ENCODE measurements around the gene LRMDA. TPM values are rescaled to one million over a fixed set of nuclear protein-coding genes. Genes with fewer than 3 reads are reported as not detected.

Gene LRMDA
- total RNA-seq, 1 donor from 2014 or later, result 7.3 TPM

- Histone ChIP-seq H3K9ac (ENCODE audit: low read depth in 1 of 3, low read length in 3 of 3) (no peak overlapping the region), H3K27ac (ENCODE audit: low read depth, low read length) (no peak overlapping the region), H3K4me3 (ENCODE audit: low read length in 3 of 3) (no peak overlapping the region), H3K9me3 (ENCODE audit: control insufficient read depth in 3 of 3, low read length in 3 of 3) (no peaks in the 10 kb centered on the region), H3K36me3 (ENCODE audit: control insufficient read depth in 3 of 3, insufficient read depth in 3 of 3, low read length in 3 of 3) (no peaks in the 10 kb centered on the region), H3K27me3 (ENCODE audit: control insufficient read depth in 3 of 3, insufficient read depth in 3 of 3, low read length in 3 of 3) (no peaks in the 10 kb centered on the region), H3K4me1 (ENCODE audit: control insufficient read depth in 3 of 3, insufficient read depth in 3 of 3, low read length in 3 of 3) (no peaks in the 10 kb centered on the region)
Observed at GRCh38 chr10:75525067-75525466, 93.6 kb downstream of the LRMDA start.

- H3K4me1 ChIP-seq (ENCODE audit: control insufficient read depth in 3 of 3, insufficient read depth in 3 of 3, low read length in 3 of 3), result peaks cover 0 to 3% (median 0%) of the 10 kb centered on the region in 3 donors
- no peaks in the 10 kb centered on the region for H3K9me3 ChIP-seq (ENCODE audit: control insufficient read depth in 3 of 3, low read length in 3 of 3)
- no peak overlapping the region for H3K9ac ChIP-seq (ENCODE audit: low read depth in 1 of 3, low read length in 3 of 3)
- H3K27me3 ChIP-seq (ENCODE audit: control insufficient read depth in 3 of 3, insufficient read depth in 3 of 3, low read length in 3 of 3), result no peaks in the 10 kb centered on the region
- H3K27ac ChIP-seq (ENCODE audit: low read depth, low read length), result no peak overlapping the region
- H3K4me3 ChIP-seq (ENCODE audit: low read length in 3 of 3), result no peak overlapping the region
- H3K36me3 ChIP-seq (ENCODE audit: control insufficient read depth in 3 of 3, insufficient read depth in 3 of 3, low read length in 3 of 3), result no peaks in the 10 kb centered on the region
Observed at GRCh38 chr10:75525646-75526045, 94.2 kb downstream of the LRMDA start.

- peaks cover 0 to 3% (median 0%) of the 10 kb centered on the region in 3 donors for H3K4me1 ChIP-seq (ENCODE audit: control insufficient read depth in 3 of 3, insufficient read depth in 3 of 3, low read length in 3 of 3)
- no peaks in the 10 kb centered on the region for H3K36me3 ChIP-seq (ENCODE audit: control insufficient read depth in 3 of 3, insufficient read depth in 3 of 3, low read length in 3 of 3)
- H3K4me3 ChIP-seq (ENCODE audit: low read length in 3 of 3), result no peak overlapping the region
- H3K9ac ChIP-seq (ENCODE audit: low read depth in 1 of 3, low read length in 3 of 3), result no peak overlapping the region
- no peaks in the 10 kb centered on the region for H3K27me3 ChIP-seq (ENCODE audit: control insufficient read depth in 3 of 3, insufficient read depth in 3 of 3, low read length in 3 of 3)
- no peaks in the 10 kb centered on the region for H3K9me3 ChIP-seq (ENCODE audit: control insufficient read depth in 3 of 3, low read length in 3 of 3)
- H3K27ac ChIP-seq (ENCODE audit: low read depth, low read length), result no peak overlapping the region
Observed at GRCh38 chr10:75527542-75527941, 96.1 kb downstream of the LRMDA start.

GRCh38 chr10:75528392-75528791 lies 97.0 kb downstream of the LRMDA start:
- no peaks in the 10 kb centered on the region for H3K27me3 ChIP-seq (ENCODE audit: control insufficient read depth in 3 of 3, insufficient read depth in 3 of 3, low read length in 3 of 3)

GRCh38 chr10:75530299-75530698 lies 98.9 kb downstream of the LRMDA start:
- Histone ChIP-seq H3K27me3 (ENCODE audit: control insufficient read depth in 3 of 3, insufficient read depth in 3 of 3, low read length in 3 of 3) (no peaks in the 10 kb centered on the region), H3K36me3 (ENCODE audit: control insufficient read depth in 3 of 3, insufficient read depth in 3 of 3, low read length in 3 of 3) (no peaks in the 10 kb centered on the region), H3K9me3 (ENCODE audit: control insufficient read depth in 3 of 3, low read length in 3 of 3) (no peaks in the 10 kb centered on the region)

More at GRCh38 chr10:75528392-75528791, 97.0 kb downstream of the LRMDA start:
- H3K4me1 ChIP-seq (ENCODE audit: control insufficient read depth in 3 of 3, insufficient read depth in 3 of 3, low read length in 3 of 3), result peaks cover 0 to 3% (median 0%) of the 10 kb centered on the region in 3 donors
- H3K4me3 ChIP-seq (ENCODE audit: low read length in 3 of 3), result no peak overlapping the region
- no peak overlapping the region for H3K27ac ChIP-seq (ENCODE audit: low read depth, low read length)
- H3K9ac ChIP-seq (ENCODE audit: low read depth in 1 of 3, low read length in 3 of 3), result no peak overlapping the region
- no peaks in the 10 kb centered on the region for H3K9me3 ChIP-seq (ENCODE audit: control insufficient read depth in 3 of 3, low read length in 3 of 3)
- no peaks in the 10 kb centered on the region for H3K36me3 ChIP-seq (ENCODE audit: control insufficient read depth in 3 of 3, insufficient read depth in 3 of 3, low read length in 3 of 3)

GRCh38 chr10:75531571-75532031 lies 100.2 kb downstream of the LRMDA start:
- Histone ChIP-seq H3K4me3 (ENCODE audit: low read length in 3 of 3) (no peak overlapping the region), H3K27me3 (ENCODE audit: control insufficient read depth in 3 of 3, insufficient read depth in 3 of 3, low read length in 3 of 3) (peaks cover 0 to 2% (median 0%) of the 10 kb centered on the region in 3 donors), H3K4me1 (ENCODE audit: control insufficient read depth in 3 of 3, insufficient read depth in 3 of 3, low read length in 3 of 3) (peaks cover 0 to 3% (median 0%) of the 10 kb centered on the region in 3 donors), H3K27ac (ENCODE audit: low read depth, low read length) (no peak overlapping the region), H3K9ac (ENCODE audit: low read depth in 1 of 3, low read length in 3 of 3) (no peak overlapping the region), H3K36me3 (ENCODE audit: control insufficient read depth in 3 of 3, insufficient read depth in 3 of 3, low read length in 3 of 3) (no peaks in the 10 kb centered on the region), H3K9me3 (ENCODE audit: control insufficient read depth in 3 of 3, low read length in 3 of 3) (no peaks in the 10 kb centered on the region)

More at GRCh38 chr10:75530299-75530698, 98.9 kb downstream of the LRMDA start:
- no peak overlapping the region for H3K9ac ChIP-seq (ENCODE audit: low read depth in 1 of 3, low read length in 3 of 3)
- H3K27ac ChIP-seq (ENCODE audit: low read depth, low read length), result no peak overlapping the region
- H3K4me3 ChIP-seq (ENCODE audit: low read length in 3 of 3), result no peak overlapping the region
- H3K4me1 ChIP-seq (ENCODE audit: control insufficient read depth in 3 of 3, insufficient read depth in 3 of 3, low read length in 3 of 3), result peaks cover 0 to 3% (median 0%) of the 10 kb centered on the region in 3 donors

GRCh38 chr10:75532253-75532924 lies 101.0 kb downstream of the LRMDA start:
- Histone ChIP-seq H3K36me3 (ENCODE audit: control insufficient read depth in 3 of 3, insufficient read depth in 3 of 3, low read length in 3 of 3) (no peaks in the 10 kb centered on the region), H3K9me3 (ENCODE audit: control insufficient read depth in 3 of 3, low read length in 3 of 3) (no peaks in the 10 kb centered on the region), H3K9ac (ENCODE audit: low read depth in 1 of 3, low read length in 3 of 3) (no peak overlapping the region), H3K27ac (ENCODE audit: low read depth, low read length) (no peak overlapping the region), H3K4me3 (ENCODE audit: low read length in 3 of 3) (no peak overlapping the region), H3K27me3 (ENCODE audit: control insufficient read depth in 3 of 3, insufficient read depth in 3 of 3, low read length in 3 of 3) (peaks cover 0 to 2% (median 0%) of the 10 kb centered on the region in 3 donors), H3K4me1 (ENCODE audit: control insufficient read depth in 3 of 3, insufficient read depth in 3 of 3, low read length in 3 of 3) (peaks cover 0 to 3% (median 0%) of the 10 kb centered on the region in 3 donors)

GRCh38 chr10:75538144-75538543 lies 106.7 kb downstream of the LRMDA start:
- H3K27ac ChIP-seq (ENCODE audit: low read depth, low read length), result no peak overlapping the region
- peaks cover 0 to 4% (median 2%) of the 10 kb centered on the region in 3 donors for H3K4me1 ChIP-seq (ENCODE audit: control insufficient read depth in 3 of 3, insufficient read depth in 3 of 3, low read length in 3 of 3)
- no peaks in the 10 kb centered on the region for H3K9me3 ChIP-seq (ENCODE audit: control insufficient read depth in 3 of 3, low read length in 3 of 3)
- no peak overlapping the region for H3K9ac ChIP-seq (ENCODE audit: low read depth in 1 of 3, low read length in 3 of 3)
- no peak overlapping the region for H3K4me3 ChIP-seq (ENCODE audit: low read length in 3 of 3)
- no peaks in the 10 kb centered on the region for H3K36me3 ChIP-seq (ENCODE audit: control insufficient read depth in 3 of 3, insufficient read depth in 3 of 3, low read length in 3 of 3)
- H3K27me3 ChIP-seq (ENCODE audit: control insufficient read depth in 3 of 3, insufficient read depth in 3 of 3, low read length in 3 of 3), result peaks cover 0 to 2% (median 0%) of the 10 kb centered on the region in 3 donors

- no peak overlapping the region for H3K9ac ChIP-seq (ENCODE audit: low read depth in 1 of 3, low read length in 3 of 3)
- H3K9me3 ChIP-seq (ENCODE audit: control insufficient read depth in 3 of 3, low read length in 3 of 3), result no peaks in the 10 kb centered on the region
- H3K36me3 ChIP-seq (ENCODE audit: control insufficient read depth in 3 of 3, insufficient read depth in 3 of 3, low read length in 3 of 3), result no peaks in the 10 kb centered on the region
- H3K4me3 ChIP-seq (ENCODE audit: low read length in 3 of 3), result no peak overlapping the region
- no peak overlapping the region for H3K27ac ChIP-seq (ENCODE audit: low read depth, low read length)
- peaks cover 0 to 2% (median 0%) of the 10 kb centered on the region in 3 donors for H3K27me3 ChIP-seq (ENCODE audit: control insufficient read depth in 3 of 3, insufficient read depth in 3 of 3, low read length in 3 of 3)
- peaks cover 0 to 4% (median 2%) of the 10 kb centered on the region in 3 donors for H3K4me1 ChIP-seq (ENCODE audit: control insufficient read depth in 3 of 3, insufficient read depth in 3 of 3, low read length in 3 of 3)
Observed at GRCh38 chr10:75538765-75539164, 107.3 kb downstream of the LRMDA start.

GRCh38 chr10:75540357-75540966 lies 109.0 kb downstream of the LRMDA start:
- Histone ChIP-seq H3K4me1 (ENCODE audit: control insufficient read depth in 3 of 3, insufficient read depth in 3 of 3, low read length in 3 of 3) (peaks cover 0 to 4% (median 2%) of the 10 kb centered on the region in 3 donors), H3K27ac (ENCODE audit: low read depth, low read length) (no peak overlapping the region), H3K9me3 (ENCODE audit: control insufficient read depth in 3 of 3, low read length in 3 of 3) (no peaks in the 10 kb centered on the region)

More at GRCh38 chr10:75540357-75540966, 109.0 kb downstream of the LRMDA start:
- Histone ChIP-seq H3K36me3 (ENCODE audit: control insufficient read depth in 3 of 3, insufficient read depth in 3 of 3, low read length in 3 of 3) (no peaks in the 10 kb centered on the region), H3K27me3 (ENCODE audit: control insufficient read depth in 3 of 3, insufficient read depth in 3 of 3, low read length in 3 of 3) (peaks cover 0 to 2% (median 0%) of the 10 kb centered on the region in 3 donors), H3K9ac (ENCODE audit: low read depth in 1 of 3, low read length in 3 of 3) (no peak overlapping the region), H3K4me3 (ENCODE audit: low read length in 3 of 3) (no peak overlapping the region)
